Endometrial microvascular endothelial cells (primary cell): ENCODE data around the gene EXOC7. TPM values are rescaled to one million over a fixed set of nuclear protein-coding genes. Genes with fewer than 3 reads are reported as not detected.

Source experiments
- in situ Hi-C: cut with HindIII; loops from 2 replicates; pipeline ENCODE4 v1.10.0; 2017; ENCODE audit warnings: low sequenced_read_pairs, low pct_unique_long_range_greater_than_20kb; ENCODE audit errors: inconsistent ontology term
- total RNA-seq: library from RNA; depleted of rRNA; stranded (reverse); fragments of >200 nt; gene quantifications from one replicate; pipeline ENCODE4 v1.2.3, GENCODE V29; 2015; ENCODE audit errors: inconsistent ontology term

EXOC7 gene
- total RNA-seq, 1 donor from 2014 or later: 70.9 TPM

GRCh38 chr17:76032073-76032779 is 71.4 kb downstream of the EXOC7 start:
- in situ Hi-C loops: no loop called here

Other genes starting within 250 kb of the EXOC7 start
- gene WBP2, start 248.5 kb downstream of the EXOC7 start, total RNA-seq: 50.3 TPM
- 53.3 TPM for gene TRIM47, start 225.2 kb downstream of the EXOC7 start, total RNA-seq
- gene TRIM65, start 206.8 kb downstream of the EXOC7 start, total RNA-seq: 26.3 TPM
- gene MRPL38, start 198.9 kb downstream of the EXOC7 start, total RNA-seq: 44.7 TPM
- 6.8 TPM for gene FBF1, start 162.7 kb downstream of the EXOC7 start, total RNA-seq
- 41.9 TPM for gene ACOX1, start 124.6 kb downstream of the EXOC7 start, total RNA-seq
- 17.7 TPM for gene TEN1, start 124.5 kb downstream of the EXOC7 start, total RNA-seq
- 1.3 TPM for gene CDK3, start 102.9 kb downstream of the EXOC7 start, total RNA-seq
- gene EVPL, start 76.5 kb downstream of the EXOC7 start, total RNA-seq: not detected
- gene SRP68, start 31.3 kb downstream of the EXOC7 start, total RNA-seq: 42.7 TPM
- gene GALR2, start 29.0 kb downstream of the EXOC7 start, total RNA-seq: not detected
- not detected for gene ZACN, start 24.6 kb downstream of the EXOC7 start, total RNA-seq
- not detected for gene FOXJ1, start 37.5 kb upstream of the EXOC7 start, total RNA-seq
- not detected for gene RNF157, start 136.7 kb upstream of the EXOC7 start, total RNA-seq
- gene UBALD2, start 161.6 kb upstream of the EXOC7 start, total RNA-seq: 7.1 TPM
- gene QRICH2, start 204.5 kb upstream of the EXOC7 start, total RNA-seq: 2.1 TPM